NCI-H69 (cell line): ENCODE results near the gene FIGNL1.

Experiments
- DNase-seq: peaks from one replicate; lab custom pipeline; 2025; lab: John Stamatoyannopoulos, UW

Gene FIGNL1

DNA sequence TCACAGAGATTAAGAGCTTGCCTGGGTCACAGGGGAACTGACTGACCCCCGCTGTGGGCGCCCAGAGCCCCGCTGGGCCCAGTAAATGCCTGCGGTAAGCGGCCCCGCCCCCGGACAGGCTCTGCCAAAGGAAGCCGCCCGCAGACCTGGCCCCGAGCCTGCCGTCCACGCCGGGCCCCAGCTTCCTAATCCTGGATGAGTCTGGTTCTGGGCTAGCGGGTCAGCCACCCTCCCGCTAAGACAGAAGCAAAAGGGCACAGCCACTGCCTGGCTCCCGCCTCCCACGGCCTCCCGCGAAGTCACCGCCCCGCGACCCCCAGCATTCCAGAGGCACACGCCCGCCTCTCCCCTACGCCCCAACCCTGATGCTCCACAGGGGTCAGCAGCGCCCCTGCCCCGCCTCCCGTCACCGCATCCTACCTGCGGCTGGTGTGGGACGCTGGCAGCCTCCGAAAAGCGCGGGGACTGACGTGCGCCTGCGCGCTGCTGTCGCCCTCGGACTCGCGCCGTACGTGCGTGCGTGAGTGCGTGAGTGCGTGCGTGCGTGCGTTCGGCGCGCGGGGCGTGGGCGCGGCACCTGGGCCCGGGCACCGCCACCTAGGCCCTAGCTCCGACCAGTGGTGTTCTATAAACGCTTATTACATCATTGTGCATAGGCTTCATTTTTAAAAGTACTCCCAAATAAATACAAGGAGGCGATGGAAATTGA, at the start of gene FIGNL1:
FIGNL1 (minus strand) TSS at position 470 of the 709 bp plus-strand sequence. CDS start 3,063 bp downstream, outside the sequence.
- peak; percentile 93 for DNase-seq

GRCh38 chr7:50499092-50499491, 48.9 kb upstream of the FIGNL1 start:
- DNase-seq = no peak

DNA sequence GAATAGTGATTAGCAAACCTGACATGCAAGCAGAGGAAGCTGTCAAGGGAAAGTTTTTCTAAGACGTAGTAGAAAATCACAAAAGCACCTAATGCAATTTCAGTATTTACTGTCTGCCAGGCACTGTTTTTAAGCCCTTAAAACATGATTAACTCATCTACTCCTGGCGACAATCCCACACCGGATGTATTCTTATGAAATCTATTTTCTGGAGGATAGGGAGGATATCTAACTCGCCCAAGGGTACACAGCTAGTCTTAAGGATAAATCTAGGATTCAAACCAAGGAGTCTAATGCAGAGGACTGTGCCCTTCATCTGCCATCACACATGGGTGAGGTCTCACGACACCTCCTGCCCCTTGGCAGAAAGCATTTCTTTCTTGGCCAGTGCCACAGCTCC, 47.8 kb upstream of the FIGNL1 start:
- no peak for DNase-seq

GRCh38 chr7:50497068-50497642, 47.0 kb upstream of the FIGNL1 start:
- DNase-seq = no peak

DNA sequence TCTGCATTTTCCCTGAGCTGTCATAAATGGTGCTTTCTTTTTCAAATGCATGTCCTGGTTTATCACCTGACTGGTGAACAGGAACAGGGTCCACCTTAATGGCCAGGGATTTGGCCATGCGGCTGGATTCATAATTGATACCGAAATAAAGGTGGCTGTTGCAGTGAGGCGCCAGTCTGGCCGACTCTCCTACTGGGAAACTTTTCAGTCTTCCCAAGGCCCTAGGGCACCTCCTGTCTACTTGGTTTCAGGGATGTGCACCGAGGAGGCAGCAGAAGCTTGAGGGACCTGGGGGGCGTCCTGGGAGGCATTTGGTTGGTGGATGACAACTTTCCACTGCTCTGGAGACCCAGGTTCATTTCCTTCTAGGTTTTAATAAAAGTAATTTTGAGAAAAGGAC, 46.4 kb upstream of the FIGNL1 start:
- DNase-seq = no peak

GRCh38 chr7:50495746-50496145, 45.6 kb upstream of the FIGNL1 start:
- no peak for DNase-seq

- DNase-seq = no peak
These were observed 42.8 kb upstream of the FIGNL1 start for GRCh38 chr7:50492770-50493519.

- DNase-seq = no peak
These were observed 41.8 kb upstream of the FIGNL1 start for GRCh38 chr7:50491943-50492342.

DNA sequence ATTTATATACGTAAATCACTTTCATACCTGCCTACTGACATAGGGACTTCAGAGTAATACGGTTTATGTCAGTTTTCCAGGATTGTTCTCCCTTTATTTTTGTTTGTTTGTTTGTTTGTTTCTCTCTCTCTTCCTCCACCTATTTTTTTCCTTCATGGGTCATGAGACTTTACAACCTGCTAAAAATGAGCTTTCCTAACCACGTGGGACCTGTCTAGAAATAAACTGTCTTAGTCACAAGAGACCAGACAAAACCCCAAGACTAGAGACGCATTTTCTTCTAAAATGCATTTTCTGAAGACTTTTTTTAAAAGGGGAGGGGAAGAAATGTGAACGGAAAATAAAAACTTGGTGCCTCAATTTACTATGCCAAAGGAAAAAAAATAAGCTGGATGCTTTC, 41.1 kb upstream of the FIGNL1 start:
- no peak for DNase-seq

GRCh38 chr7:50488379-50488778, 38.2 kb upstream of the FIGNL1 start:
- DNase-seq = no peak

GRCh38 chr7:50486512-50486911, 36.4 kb upstream of the FIGNL1 start:
- no peak for DNase-seq

GRCh38 chr7:50481867-50482266, 31.7 kb upstream of the FIGNL1 start:
- DNase-seq = peak; percentile 15

DNA sequence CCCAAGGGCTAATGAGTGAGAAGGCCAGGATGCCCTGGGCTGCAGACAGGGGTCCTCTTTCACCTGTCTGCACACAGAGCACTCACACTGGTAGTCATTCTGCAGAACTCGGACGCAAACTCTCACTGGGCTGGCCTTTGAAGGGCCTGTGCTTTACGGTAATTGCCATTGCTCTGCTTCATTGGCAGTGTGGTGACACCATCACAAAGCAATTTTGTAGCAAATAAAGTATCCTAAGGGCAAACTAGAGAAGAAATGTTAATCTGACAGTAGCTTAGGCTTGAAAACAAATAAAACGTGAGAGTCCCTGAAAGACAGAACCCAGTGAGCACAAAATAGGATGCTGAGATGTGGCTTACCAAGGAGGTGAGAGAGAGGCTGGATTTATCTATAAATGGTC, 30.6 kb upstream of the FIGNL1 start:
- no peak for DNase-seq

DNA sequence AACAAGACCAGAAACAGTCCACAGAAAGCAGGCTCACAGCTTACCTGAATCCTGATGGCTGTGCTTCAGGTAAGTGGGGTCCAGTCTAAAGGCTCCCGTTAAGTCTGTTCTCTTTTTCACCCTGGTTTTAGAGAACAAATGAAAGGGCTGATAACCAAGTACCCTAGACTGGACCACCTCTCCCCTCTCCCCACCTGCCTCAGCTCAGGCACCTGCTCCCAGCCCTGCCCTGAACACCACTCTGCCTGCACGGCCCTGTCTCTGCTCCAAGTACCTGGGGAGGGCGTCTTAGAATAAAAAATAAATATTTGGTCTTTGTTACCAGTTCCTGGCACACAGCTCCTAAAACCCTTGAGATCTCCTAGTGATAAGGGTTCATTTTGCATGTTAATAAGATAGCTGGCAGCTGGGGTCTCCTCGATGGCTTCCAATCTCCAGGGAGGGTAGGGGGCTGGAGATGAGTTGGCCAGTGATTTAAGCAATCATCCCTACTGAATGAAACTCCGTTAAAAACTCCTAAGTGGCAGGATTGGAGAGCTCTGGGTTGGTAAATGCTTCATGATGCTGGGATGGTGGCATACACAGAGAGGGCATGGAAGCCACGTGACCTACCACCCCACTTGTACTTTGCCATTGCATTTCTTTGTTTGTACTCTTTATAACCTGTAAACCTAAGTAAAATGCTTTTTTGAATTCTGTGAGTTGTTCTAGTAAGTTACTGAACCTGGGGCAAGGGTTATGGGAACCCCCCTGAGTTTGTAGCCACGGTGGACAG, 29.8 kb upstream of the FIGNL1 start:
- no peak for DNase-seq

- DNase-seq = peak; percentile 95
These were observed 27.5 kb upstream of the FIGNL1 start for GRCh38 chr7:50477640-50478039.

DNA sequence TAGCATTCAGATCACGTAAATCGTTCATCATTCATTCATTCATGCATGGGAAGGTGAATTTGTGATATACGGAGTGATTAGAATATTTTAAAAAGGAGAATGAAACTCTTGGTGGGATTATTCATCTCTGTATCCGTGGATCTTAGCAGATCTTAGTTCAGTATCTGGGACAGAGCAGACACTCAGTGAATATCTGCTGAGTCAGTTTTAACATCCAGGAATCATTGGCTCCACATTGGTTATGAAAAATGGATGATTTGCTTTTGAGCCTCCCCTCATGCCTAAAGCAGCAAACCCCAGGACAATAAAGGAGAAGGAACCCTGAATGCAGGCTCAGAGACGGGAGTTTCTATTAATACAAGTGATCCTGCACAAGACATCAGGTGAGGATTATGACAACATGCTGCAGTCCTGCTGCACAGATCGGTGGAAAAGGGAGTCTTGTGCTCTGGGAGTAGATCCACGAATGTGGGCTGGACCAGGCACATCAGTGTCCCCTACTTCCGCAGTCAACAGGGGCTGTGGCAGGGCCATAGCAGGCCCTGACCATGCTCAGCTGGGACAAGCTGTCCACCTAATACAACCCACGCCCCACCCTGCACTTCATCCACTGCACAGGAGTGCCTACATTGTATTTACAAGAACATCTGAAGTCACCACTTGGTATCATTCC, 26.9 kb upstream of the FIGNL1 start:
- DNase-seq = no peak

DNA sequence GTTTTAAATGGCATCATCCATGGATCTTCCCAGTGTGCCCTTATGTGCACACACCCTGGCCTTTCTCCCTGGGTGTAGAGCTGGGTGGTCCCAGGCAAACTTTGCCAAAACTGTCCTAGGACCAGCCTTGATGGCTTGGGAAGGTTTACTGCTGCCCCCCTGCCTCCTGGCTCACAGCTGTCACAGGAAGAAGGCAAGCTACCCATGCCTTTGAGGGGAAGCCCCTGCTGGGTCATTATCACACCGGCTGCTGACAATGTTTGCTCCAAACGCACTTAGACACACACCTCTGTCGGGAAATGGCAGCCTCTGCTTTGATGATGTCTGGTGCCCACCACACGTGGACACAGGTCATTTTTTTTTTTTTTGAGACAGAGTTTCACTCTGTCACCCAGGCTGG, 25.2 kb upstream of the FIGNL1 start:
- DNase-seq = peak; percentile 96

DNA sequence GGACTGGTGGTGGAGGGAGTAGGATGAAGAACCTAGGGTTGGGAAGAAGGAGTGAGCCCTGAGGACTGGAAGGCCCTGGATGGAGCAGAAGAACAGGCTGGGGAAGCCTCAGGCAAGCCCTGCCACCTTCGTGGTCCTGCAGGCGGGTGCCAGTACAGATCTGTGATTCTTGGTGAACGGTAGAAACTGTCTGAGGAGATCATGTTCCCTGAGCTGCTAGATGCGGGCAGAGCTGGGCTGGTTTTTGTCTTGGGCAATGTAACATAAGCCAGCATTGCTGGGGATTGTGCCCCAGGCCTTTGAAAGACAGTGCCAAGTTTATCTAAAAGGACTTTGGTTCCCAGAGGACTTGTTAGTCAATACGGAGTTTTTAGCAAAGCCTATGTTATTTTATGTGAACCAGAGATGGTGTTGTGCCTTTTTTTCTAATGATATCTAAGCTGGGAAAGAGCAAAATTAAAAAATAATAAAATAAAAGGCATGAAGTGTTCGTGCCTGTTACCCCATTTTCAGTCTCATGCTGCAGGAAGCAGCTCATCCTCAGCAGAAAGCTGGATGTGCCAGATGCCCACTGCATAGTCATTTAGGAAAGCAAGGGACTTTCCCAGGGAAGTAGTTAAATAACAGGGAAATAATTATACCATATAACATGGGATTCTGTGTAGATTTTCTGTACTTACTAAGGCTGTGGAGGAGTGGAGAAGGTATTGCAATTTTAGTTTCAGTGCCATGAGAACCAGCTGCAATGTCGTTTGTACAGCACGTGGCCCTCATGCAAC, 24.4 kb upstream of the FIGNL1 start:
- DNase-seq = peak; percentile 82

DNA sequence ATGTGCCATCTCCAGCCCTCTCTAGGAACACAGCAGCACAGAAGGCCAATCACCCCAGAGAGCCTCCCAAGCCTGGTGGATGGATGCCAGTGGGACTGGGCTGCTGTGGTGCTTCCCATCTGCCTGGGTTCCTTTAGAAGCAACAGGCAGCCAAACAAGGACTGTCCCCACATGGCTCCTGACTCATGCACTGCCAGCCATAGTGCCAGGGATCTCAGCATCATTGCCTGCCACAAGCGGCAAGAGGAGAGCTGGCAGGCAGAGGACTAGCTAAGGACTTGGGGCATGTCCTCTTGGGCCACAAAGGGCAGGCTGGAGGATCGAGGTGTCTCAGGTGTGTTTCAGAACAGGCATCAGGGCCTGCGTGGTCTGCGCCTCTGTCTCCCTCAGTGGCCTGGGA, 23.4 kb upstream of the FIGNL1 start:
- DNase-seq = peak; percentile 28

GRCh38 chr7:50472427-50472826, 22.3 kb upstream of the FIGNL1 start:
- DNase-seq = no peak

GRCh38 chr7:50471970-50472369, 21.8 kb upstream of the FIGNL1 start:
- DNase-seq = peak; percentile 81
